HG03457 (cell line): ENCODE data around the gene BEST3.

ENCODE experiments used
- ATAC-seq: cut with Tn5 transposase; IDR thresholded peaks from one replicate; pipeline ENCODE4 v1.9.1; 2021; ENCODE audit warnings: moderate number of reproducible peaks; ENCODE audit not compliant: unreplicated experiment

The BEST3 gene

GRCh38 chr12:69698769-69699540 is at the start of gene BEST3:
BEST3 (minus strand) TSS chr12:69699303; CDS start chr12:69697798, 1,505 bp downstream.
- no peak for ATAC-seq

DNA sequence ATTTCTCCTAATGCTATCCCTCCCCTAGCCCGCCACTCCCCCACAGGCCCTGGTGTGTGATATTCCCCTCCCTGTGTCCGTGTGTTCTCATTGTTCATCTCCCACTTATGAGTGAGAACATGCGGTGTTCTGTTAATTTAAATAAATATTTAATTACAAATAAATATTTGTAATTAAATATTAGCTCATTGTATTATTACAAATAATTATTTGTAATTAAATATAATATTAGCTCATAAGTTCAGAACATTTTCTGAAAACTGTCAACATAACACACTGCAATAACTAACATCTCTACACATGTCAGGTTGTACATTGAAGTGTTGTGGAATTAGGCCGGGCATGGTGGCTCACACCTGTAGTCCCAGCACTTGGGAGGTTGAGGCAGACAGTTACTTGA is 45.0 kb upstream of the BEST3 start:
- ATAC-seq = no peak

DNA sequence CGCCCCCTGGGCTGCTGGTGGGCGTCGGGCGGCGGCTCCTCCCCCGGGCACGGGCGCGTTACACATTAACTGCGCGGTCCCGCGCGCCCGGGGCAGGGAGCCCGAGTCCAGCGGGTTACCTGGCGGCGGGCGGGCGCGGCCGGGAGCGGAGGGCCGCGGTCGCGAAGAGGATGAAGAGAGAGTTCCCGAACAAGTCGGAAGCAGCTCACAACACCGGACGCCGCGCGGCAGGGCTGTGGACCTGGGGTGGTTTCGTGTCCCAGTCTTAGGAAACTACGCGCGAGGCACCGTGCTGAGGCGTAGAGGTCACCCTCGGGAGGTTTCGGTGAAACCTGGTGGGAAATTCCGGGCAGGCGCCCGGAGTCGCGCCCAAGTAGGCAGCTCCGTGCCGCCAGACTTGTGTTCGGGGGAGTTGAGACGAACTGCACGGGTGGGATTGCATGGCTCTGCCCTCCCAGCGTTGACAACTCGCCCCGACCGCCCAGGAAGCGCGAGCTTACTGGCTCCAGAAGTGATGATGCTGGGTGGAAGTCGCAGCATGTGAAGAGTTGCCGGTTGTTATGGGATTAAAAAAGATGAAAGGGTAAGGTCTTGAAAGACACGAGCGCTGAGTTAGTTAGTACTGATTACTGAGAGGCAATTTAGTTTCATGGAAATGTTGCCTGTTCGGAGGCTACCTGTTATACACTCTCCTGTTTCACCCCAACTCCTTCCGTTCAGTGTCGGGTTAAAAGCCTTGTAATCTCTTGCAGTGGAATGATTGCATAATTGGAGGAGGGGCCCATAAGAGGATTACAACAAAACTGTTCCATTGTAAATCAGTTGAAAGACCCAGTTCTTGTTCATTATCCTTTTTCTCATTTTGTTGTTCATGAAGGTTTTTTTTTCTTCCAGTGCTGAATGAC is 40.4 kb upstream of the BEST3 start:
- ATAC-seq = peak; percentile 44

GRCh38 chr12:69738351-69739286 is 39.5 kb upstream of the BEST3 start, which contains the start of gene RAB3IP:
RAB3IP (plus strand) TSS chr12:69738860; CDS start chr12:69755409, 16,549 bp downstream.
- ATAC-seq = peak; percentile 77

DNA sequence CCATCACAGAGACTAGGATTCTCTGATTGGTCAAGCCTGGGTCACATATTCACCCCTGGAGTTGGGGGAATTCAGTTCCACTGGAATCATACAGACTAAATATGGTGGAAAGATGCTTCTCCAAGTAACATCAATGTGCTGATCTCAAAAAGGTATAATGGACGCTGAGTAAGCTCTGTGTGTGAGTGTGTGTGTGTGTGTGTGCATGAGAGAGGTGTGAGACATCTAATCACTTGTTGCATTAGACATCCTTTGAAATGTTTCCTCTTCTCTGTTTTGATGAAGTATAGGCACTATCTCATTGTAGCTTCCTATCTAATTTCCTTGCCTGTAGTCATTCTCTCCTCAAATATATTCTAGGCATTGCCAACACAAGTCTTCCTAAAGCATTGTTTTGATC is 34.5 kb upstream of the BEST3 start:
- ATAC-seq = no peak

DNA sequence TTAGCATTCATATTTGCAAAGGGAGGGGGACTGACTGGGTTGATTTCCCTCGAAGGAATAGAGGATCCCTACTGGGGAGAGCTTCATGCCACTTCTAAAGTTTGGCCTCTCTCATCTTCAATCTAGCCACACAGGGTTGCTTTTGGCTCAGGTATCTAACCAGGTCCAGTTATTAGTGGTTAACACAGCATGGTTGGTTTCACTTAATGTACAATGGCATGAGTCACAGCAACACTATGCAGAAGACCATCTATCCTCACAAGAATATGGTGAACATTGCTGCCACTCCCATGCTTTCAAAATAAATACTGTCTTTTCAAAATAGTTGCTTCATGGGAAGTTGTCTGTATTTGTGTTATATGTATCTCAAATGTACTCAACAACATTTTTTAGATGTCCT is 33.0 kb upstream of the BEST3 start:
- no peak for ATAC-seq

- ATAC-seq = no peak
These were observed 27.8 kb upstream of the BEST3 start for GRCh38 chr12:69726922-69727321.

DNA sequence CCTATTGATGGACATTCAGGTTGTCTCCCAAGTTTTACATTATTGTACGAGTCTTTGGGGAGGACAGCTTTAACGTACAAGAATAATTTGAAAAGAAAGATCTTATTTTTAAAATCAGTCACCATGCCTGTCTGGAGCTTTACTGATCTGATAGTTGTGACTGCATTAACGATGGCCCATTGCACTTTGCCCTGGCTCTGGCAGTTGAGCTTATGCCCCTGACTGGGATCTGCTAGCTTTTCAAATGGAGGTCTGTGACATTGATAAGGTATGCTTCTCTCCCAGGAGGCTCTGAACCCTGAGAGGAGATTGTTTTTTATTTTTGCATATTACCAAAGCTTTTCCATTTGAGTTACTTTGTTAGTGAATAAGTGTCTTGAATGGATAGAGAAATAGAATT is 21.6 kb upstream of the BEST3 start:
- no peak for ATAC-seq

GRCh38 chr12:69719336-69720316 is 20.5 kb upstream of the BEST3 start:
- no peak for ATAC-seq

GRCh38 chr12:69714542-69714941 is 15.4 kb upstream of the BEST3 start:
- ATAC-seq = no peak

DNA sequence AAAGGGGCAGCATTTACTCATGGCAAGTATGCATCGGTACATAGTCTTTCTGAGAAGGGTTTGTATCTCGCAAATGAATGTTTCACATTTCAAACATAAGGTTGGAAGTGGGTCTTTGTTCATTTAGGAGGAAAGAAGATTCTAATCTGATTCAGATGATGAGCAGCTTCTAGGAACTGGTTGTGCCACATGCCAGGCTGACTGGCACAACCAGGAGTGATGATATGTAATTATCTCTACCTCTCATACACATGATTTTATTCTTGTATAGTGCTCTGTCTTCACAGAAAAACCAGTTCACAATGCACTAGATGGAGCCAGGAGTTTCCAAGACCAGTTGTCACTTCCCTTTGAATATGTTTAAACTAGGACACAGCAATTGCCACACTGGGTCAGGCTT is 13.7 kb upstream of the BEST3 start:
- no peak for ATAC-seq

GRCh38 chr12:69708649-69709048 is 9.5 kb upstream of the BEST3 start:
- no peak for ATAC-seq

DNA sequence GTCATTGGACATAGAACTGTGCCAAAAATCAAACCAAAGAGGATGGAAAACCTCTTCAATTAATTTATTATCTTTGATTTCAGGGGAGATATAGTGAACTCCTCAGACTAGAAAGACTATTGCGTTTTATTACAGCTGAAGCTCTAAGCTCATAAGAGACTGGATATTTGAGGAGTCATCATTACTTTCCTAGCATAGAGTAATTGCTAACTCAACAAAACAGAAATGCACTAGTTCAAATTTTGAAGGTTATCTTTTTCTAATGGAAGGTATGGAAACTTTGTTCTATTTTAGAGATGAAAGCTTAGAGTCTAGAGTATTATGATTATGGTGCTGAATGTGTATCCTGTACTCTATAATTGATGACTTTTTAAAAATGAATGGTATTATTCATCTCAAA is 5.3 kb upstream of the BEST3 start:
- no peak for ATAC-seq

DNA sequence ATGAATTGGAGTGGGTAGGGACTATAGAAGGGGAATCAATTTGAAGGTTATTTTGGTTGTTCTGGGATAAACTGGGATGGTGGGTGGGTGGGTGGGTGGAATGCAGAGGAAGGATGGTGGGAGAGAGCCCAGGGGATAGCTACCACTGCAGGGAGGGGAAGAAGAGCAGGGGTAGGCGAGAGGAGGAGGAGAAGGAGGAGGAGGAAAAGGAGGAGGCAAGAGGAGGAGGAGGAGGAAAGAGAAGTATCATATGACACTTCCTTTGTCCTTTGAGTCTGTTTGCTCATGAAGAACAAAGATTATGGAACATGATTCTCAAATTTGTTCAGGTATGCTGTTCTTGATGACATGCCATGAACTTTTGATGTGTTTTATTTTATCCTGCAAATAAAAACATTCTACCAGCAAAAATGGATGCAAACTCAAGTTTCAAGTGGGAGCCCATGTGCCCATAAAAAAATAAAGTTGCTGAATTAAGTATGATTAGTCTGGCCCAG is 4.1 kb upstream of the BEST3 start:
- ATAC-seq = no peak

DNA sequence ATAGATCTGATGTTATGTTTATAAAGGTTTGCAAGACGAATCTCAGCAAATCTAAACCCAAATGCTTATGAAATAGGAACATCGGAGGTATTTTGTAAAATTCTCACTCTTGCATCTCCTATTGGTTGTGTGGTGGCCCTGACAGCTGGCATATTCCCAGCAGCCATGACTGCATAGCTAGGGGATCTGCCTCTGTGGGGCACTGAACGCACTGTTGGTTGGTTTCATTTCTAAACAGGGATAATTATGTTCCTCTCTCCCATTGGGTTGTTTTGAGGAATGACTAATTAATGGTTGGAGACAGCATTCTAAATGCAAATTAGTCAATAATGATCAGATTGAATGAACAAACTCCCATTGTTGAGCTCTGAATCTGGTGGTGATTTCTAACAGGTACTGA is 2.7 kb upstream of the BEST3 start:
- no peak for ATAC-seq

DNA sequence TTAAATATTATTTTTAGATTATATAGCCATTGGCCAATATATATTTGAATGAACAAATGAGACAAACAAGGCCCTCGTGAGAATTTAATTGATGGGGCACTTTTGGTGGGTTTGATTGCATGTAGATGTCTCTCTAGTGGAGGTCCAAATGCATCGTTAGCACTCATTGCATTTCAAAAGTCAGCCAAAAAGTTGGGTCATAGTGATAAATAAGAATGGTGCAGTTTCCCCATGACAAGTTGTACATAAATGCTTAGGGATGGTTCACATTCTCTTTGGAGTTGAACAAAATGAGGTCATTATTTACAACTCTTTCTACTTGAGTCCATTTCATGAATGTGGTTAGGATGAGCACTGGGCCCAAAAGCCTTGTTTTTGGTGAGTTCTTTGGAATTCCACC is 1.0 kb downstream of the BEST3 start:
- no peak for ATAC-seq

GRCh38 chr12:69694123-69694522 is 5.0 kb downstream of the BEST3 start:
- no peak for ATAC-seq

- no peak for ATAC-seq
These were observed 9.5 kb downstream of the BEST3 start for GRCh38 chr12:69689638-69690037.
